ENCODE data around the gene SPRR3.

Gene SPRR3

DNA sequence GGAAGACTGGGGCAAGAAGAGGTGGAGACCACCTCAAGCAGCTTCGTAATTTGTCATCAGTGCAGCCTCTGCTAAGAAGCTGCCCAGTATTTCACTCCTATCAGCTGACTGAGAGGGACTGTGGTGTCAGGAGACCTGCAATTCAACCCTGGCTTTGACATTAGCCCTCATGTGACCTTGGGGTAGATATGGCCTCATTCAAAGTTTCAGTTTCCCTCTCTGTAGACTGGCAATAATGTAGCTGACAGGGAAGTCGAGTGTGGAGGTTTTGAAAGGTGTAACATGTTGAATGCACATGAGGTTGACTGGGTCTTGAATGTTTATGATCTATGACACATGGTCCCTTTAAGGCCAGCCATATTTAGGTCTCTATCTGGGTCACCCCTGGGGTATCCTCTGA, 33.3 kb upstream of the SPRR3 start:
- in situ Hi-C loops (cut with MboI; ENCODE audit: low pct_unique_long_range_greater_than_20kb, low sequenced_read_pairs, unreplicated experiment): no loop called here
- DNase-seq (ENCODE audit: low spot score): peak; percentile 19
- TF ChIP-seq, protein P1, sequence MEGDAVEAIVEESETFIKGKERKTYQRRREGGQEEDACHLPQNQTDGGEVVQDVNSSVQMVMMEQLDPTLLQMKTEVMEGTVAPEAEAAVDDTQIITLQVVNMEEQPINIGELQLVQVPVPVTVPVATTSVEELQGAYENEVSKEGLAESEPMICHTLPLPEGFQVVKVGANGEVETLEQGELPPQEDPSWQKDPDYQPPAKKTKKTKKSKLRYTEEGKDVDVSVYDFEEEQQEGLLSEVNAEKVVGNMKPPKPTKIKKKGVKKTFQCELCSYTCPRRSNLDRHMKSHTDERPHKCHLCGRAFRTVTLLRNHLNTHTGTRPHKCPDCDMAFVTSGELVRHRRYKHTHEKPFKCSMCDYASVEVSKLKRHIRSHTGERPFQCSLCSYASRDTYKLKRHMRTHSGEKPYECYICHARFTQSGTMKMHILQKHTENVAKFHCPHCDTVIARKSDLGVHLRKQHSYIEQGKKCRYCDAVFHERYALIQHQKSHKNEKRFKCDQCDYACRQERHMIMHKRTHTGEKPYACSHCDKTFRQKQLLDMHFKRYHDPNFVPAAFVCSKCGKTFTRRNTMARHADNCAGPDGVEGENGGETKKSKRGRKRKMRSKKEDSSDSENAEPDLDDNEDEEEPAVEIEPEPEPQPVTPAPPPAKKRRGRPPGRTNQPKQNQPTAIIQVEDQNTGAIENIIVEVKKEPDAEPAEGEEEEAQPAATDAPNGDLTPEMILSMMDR (IDR thresholded peaks at IDR 0.05; ENCODE audit: extremely low read depth, insufficient read depth, missing control alignments): no peak

DNA sequence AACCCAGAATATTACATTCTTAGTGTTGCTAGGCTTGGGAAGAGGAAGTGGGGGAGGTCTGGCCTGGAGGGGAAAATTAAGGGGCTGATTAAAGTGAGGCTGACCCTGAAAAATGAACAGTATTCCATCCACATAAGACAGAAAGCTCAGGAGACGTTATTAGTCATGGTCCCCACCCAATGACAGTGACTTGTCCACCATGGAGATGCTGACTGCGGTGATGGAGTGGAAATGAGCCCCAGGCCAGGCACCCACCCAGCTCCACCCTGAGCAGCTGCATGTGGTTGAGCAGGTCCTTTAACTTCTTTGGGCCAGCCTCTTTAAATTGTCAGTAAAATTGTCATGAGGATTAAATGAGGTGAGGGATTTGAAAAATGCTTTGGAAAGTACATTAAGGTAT, 32.5 kb upstream of the SPRR3 start:
- TF ChIP-seq, protein P1 (IDR thresholded peaks at IDR 0.05; ENCODE audit: extremely low read depth, insufficient read depth, missing control alignments): no peak
- in situ Hi-C loops (cut with MboI; ENCODE audit: low pct_unique_long_range_greater_than_20kb, low sequenced_read_pairs, unreplicated experiment): no loop called here
- DNase-seq (ENCODE audit: low spot score): no peak

DNA sequence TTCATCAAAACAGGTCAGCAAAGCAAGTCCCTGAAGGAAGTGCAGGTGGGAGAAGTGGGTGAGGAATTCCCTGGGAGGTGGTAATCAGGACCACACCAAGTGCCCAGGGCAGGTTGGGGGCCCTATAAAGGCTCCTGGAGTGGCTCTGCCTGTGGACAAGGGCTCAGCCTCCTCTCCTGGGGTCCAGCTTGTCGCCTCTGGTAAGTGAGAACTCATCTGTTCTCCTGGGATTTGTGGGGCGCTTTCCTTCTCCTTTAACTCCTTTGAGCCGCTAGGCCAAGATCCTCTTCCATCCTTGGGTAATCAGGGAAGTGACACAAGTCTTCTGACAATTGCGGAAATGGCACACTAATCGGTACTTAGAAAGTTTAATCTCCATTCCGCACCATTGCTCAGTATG, 31.1 kb upstream of the SPRR3 start, which contains the start of gene SPRR4:
Gene SPRR4 (plus strand): TSS at position 154 of the 400 bp plus-strand sequence. CDS start 1,243 bp downstream, outside the sequence.
- TF ChIP-seq, protein P1 (IDR thresholded peaks at IDR 0.05; ENCODE audit: extremely low read depth, insufficient read depth, missing control alignments): no peak
- in situ Hi-C loops (cut with MboI; ENCODE audit: low pct_unique_long_range_greater_than_20kb, low sequenced_read_pairs, unreplicated experiment): no loop called here
- DNase-seq (ENCODE audit: low spot score): no peak

DNA sequence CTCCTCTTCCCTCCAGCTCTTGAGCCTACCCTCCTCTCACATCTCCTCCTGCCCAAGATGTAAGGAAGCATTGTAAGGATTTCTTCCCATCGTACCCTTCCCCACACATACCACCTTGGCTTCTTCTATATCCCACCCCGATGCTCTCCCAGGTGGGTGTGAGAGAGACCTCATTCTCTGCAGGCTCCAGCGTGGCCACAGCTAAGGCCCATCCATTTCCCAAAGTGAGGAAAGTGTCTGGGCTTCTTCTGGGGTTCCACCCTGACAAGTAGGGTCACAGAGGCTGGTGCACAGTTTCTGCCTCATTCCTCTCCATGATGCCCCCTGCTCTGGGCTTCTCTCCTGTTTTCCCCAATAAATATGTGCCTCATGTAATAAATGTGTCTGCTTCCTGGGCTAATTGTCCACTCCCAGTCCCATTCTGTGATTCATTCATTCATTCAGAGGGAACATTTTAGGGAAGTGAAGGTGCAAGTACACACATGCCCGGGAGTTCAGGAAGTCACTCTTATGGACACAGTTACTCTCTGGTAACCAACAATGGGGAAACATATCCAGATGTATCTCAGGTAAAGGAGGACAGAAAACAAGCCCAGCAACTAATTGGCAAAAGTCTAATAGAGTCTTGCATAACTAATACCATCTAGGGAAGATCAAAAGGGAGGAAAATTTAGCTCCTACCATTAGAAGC, 29.2 kb upstream of the SPRR3 start:
- DNase-seq (ENCODE audit: low spot score): no peak
- in situ Hi-C loops (cut with MboI; ENCODE audit: low pct_unique_long_range_greater_than_20kb, low sequenced_read_pairs, unreplicated experiment): no loop called here
- TF ChIP-seq, protein P1 (IDR thresholded peaks at IDR 0.05; ENCODE audit: extremely low read depth, insufficient read depth, missing control alignments): no peak

DNA sequence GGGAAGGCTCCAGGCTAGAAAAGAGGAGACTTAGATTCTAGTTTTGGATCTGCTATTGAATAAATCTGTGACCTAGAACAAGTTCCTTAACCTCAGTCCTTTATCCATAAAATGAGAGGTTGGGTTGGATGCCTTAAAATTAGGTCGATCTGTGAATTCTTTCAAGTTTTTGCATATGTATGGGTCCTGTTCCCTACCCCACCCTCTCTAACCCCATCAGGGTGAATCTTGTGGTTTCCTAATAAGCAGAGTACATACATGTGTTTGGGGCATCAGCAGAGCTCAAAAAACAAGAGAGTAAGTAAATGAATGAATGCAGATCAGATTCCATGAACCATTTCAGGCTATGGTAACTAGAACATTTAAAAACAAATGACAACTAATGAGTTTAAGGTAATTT, 24.9 kb upstream of the SPRR3 start:
- DNase-seq (ENCODE audit: low spot score): no peak
- TF ChIP-seq, protein P1 (IDR thresholded peaks at IDR 0.05; ENCODE audit: extremely low read depth, insufficient read depth, missing control alignments): no peak
- in situ Hi-C loops (cut with MboI; ENCODE audit: low pct_unique_long_range_greater_than_20kb, low sequenced_read_pairs, unreplicated experiment): no loop called here

DNA sequence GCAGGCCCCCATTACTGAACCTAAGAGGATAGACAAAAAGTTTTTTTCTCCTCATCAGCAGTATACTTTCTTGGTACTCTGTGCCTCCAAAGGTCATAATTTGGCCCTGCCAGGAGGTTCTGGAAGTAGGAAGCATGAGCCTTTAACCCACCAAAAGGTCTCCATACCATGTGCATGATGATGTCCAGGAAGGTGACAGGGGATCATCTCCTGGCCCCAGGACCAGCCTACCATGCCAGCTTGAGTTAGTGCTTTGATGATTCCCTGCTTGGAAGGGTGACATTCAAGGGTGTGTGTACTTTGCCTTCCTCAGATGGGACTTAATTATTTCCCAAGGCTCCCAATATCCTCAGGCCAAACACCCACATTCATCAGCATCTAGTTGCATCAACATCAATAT, 23.9 kb upstream of the SPRR3 start:
- DNase-seq (ENCODE audit: low spot score): no peak
- in situ Hi-C loops (cut with MboI; ENCODE audit: low pct_unique_long_range_greater_than_20kb, low sequenced_read_pairs, unreplicated experiment): no loop called here
- TF ChIP-seq, protein P1 (IDR thresholded peaks at IDR 0.05; ENCODE audit: extremely low read depth, insufficient read depth, missing control alignments): no peak

Data from GM13977 (cell line).